Keratinocyte (primary cell): Measurements from ENCODE around the gene STX8.

ENCODE experiments used
- EZH2 ChIP-seq: IDR thresholded peaks from one replicate; pipeline ENCODE4 v1.6.1; 2012; ENCODE audit warnings: inconsistent platforms, mild to moderate bottlenecking, low read length, moderate library complexity
- TF ChIP-seq, protein P1 (sequence below), 3 experiments: IDR thresholded peaks in 1 of 3; conservative IDR thresholded peaks in 1 of 3; optimal IDR thresholded peaks in 1 of 3; 2 replicates in 2 of 3; 3 replicates in 1 of 3; pipeline versions ENCODE3 to v1.5.1; 2011; ENCODE audit warnings: low read length in 3 of 3, mild to moderate bottlenecking in 3 of 3, moderate library complexity in 2 of 3, control low read depth in 1 of 3, inconsistent platforms in 1 of 3; ENCODE audit not compliant: insufficient read depth in 2 of 3; ENCODE audit errors: extremely low read depth in 1 of 3

- TF ChIP-seq, protein P1, sequence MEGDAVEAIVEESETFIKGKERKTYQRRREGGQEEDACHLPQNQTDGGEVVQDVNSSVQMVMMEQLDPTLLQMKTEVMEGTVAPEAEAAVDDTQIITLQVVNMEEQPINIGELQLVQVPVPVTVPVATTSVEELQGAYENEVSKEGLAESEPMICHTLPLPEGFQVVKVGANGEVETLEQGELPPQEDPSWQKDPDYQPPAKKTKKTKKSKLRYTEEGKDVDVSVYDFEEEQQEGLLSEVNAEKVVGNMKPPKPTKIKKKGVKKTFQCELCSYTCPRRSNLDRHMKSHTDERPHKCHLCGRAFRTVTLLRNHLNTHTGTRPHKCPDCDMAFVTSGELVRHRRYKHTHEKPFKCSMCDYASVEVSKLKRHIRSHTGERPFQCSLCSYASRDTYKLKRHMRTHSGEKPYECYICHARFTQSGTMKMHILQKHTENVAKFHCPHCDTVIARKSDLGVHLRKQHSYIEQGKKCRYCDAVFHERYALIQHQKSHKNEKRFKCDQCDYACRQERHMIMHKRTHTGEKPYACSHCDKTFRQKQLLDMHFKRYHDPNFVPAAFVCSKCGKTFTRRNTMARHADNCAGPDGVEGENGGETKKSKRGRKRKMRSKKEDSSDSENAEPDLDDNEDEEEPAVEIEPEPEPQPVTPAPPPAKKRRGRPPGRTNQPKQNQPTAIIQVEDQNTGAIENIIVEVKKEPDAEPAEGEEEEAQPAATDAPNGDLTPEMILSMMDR (optimal IDR thresholded peaks at IDR 0.05 in 1 of 3, IDR thresholded peaks at IDR 0.05 in 1 of 3, conservative IDR thresholded peaks at IDR 0.05 in 1 of 3; ENCODE audit: extremely low read depth in 1 of 3, insufficient read depth in 2 of 3, low read length in 3 of 3): no peak
- no peak for TF ChIP-seq EZH2
Measured at GRCh38 chr17:9232155-9232475, 343.5 kb downstream of the STX8 start.
